Measurements from ENCODE around the gene STAC3.
A peak's percentile ranks its signal among the peaks of the same experiment; 100 is the strongest.

- TF ChIP-seq CTCF (IDR thresholded peaks at IDR 0.05 in 2 of 3, conservative IDR thresholded peaks at IDR 0.05 in 1 of 3; ENCODE audit: borderline replicate concordance in 1 of 3, insufficient read depth in 1 of 3, low read depth in 2 of 3, low read length in 2 of 3) (peak in 2 of 3 experiments; percentile 19 to 20; a peak in 3 of 6 replicates), ATF3 (IDR thresholded peaks at IDR 0.05) (no peak)
- TF ChIP-seq, protein P1, sequence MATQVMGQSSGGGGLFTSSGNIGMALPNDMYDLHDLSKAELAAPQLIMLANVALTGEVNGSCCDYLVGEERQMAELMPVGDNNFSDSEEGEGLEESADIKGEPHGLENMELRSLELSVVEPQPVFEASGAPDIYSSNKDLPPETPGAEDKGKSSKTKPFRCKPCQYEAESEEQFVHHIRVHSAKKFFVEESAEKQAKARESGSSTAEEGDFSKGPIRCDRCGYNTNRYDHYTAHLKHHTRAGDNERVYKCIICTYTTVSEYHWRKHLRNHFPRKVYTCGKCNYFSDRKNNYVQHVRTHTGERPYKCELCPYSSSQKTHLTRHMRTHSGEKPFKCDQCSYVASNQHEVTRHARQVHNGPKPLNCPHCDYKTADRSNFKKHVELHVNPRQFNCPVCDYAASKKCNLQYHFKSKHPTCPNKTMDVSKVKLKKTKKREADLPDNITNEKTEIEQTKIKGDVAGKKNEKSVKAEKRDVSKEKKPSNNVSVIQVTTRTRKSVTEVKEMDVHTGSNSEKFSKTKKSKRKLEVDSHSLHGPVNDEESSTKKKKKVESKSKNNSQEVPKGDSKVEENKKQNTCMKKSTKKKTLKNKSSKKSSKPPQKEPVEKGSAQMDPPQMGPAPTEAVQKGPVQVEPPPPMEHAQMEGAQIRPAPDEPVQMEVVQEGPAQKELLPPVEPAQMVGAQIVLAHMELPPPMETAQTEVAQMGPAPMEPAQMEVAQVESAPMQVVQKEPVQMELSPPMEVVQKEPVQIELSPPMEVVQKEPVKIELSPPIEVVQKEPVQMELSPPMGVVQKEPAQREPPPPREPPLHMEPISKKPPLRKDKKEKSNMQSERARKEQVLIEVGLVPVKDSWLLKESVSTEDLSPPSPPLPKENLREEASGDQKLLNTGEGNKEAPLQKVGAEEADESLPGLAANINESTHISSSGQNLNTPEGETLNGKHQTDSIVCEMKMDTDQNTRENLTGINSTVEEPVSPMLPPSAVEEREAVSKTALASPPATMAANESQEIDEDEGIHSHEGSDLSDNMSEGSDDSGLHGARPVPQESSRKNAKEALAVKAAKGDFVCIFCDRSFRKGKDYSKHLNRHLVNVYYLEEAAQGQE (IDR thresholded peaks at IDR 0.05; ENCODE audit: low read depth): no peak
Measured at GRCh38 chr12:57270966-57271470, 20.0 kb upstream of the STAC3 start.
